Measurements from ENCODE around the gene MORC3. TPM values are rescaled to one million over a fixed set of nuclear protein-coding genes. Genes with fewer than 3 reads are reported as not detected.
A peak's percentile ranks its signal among the peaks of the same experiment; 100 is the strongest.

MORC3 gene
- total and polyA plus RNA-seq, 9 of the 15 experiments (the other 6 are each of a cell fraction or from before 2014, with no cell fraction given), result 12.7 to 53.7 (median 36.0) TPM

GRCh38 chr21:36321325-36322082 lies 1.5 kb downstream of the MORC3 start (continued):
- TF ChIP-seq FOXP4 (CRISPR knock-in tag; IDR thresholded peaks at IDR 0.05; ENCODE audit: borderline replicate concordance) (no peak), PRMT5 (CRISPR knock-in tag; IDR thresholded peaks at IDR 0.05) (no peak), ESRRA (IDR thresholded peaks at IDR 0.05; ENCODE audit: borderline replicate concordance, low read depth) (no peak), L3MBTL2 (IDR thresholded peaks at IDR 0.05) (peak; percentile 34; the same call in 1 of the 2 replicates), MNT (conservative IDR thresholded peaks at IDR 0.05) (peak; percentile 75 to 79), EP400 (IDR thresholded peaks at IDR 0.05) (peak; percentile 43; the same call in 1 of the 2 replicates), ZNF592 (IDR thresholded peaks at IDR 0.05) (peak; percentile 70; the same call in 1 of the 2 replicates), SMARCA5 (IDR thresholded peaks at IDR 0.05) (peak; percentile 67; the same call in 1 of the 2 replicates), ZNF436 (CRISPR knock-in tag; IDR thresholded peaks at IDR 0.05) (no peak), THRB (CRISPR knock-in tag; conservative IDR thresholded peaks at IDR 0.05) (no peak), MYC (IDR thresholded peaks at IDR 0.05; ENCODE audit: low read depth, low read length) (0 out of 2 replicates have a peak, but pooled peaks have one; percentile 12), MYC (CRISPR knock-in tag; IDR thresholded peaks at IDR 0.05; ENCODE audit: borderline replicate concordance, low read depth) (no peak), ZZZ3 (IDR thresholded peaks at IDR 0.05) (no peak), LEF1 (IDR thresholded peaks at IDR 0.05) (no peak), HEY1 (CRISPR knock-in tag; IDR thresholded peaks at IDR 0.05; ENCODE audit: borderline replicate concordance) (0 out of 2 replicates have a peak, but pooled peaks have one; percentile 63), DIDO1 (tag; IDR thresholded peaks at IDR 0.05; ENCODE audit: low read depth) (no peak), TAF7 (tag; IDR thresholded peaks at IDR 0.05) (no peak), ZNF263 (CRISPR knock-in tag; IDR thresholded peaks at IDR 0.05; ENCODE audit: borderline replicate concordance) (no peak)
